HL-60 (cell line): ENCODE measurements around the gene SUFU.

Source experiments
- CTCF ChIP-seq: IDR thresholded peaks from one replicate; pipeline ENCODE4 v1.5.1; 2011; ENCODE audit warnings: low read length, control low read depth, inconsistent platforms; ENCODE audit not compliant: insufficient read depth
- POLR2AphosphoS5 ChIP-seq: IDR thresholded peaks from 2 replicates; pipeline ENCODE4 v1.6.1; 2012; ENCODE audit warnings: low read depth

GRCh38 chr10:102599565-102600327, 96.0 kb downstream of the SUFU start:
- no peak for TF ChIP-seq CTCF
- TF ChIP-seq POLR2AphosphoS5, result no peak
